NCI-H1105 treated with DMSO at 0.1 percent for 48 hours (cell line): ENCODE measurements around the gene KCND3.

ENCODE experiments used
- DNase-seq: peaks from one replicate; lab custom pipeline; 2025; lab: John Stamatoyannopoulos, UW

The KCND3 gene

GRCh38 chr1:111958851-111959250 lies 30.6 kb downstream of the KCND3 start:
- no peak for DNase-seq

DNA sequence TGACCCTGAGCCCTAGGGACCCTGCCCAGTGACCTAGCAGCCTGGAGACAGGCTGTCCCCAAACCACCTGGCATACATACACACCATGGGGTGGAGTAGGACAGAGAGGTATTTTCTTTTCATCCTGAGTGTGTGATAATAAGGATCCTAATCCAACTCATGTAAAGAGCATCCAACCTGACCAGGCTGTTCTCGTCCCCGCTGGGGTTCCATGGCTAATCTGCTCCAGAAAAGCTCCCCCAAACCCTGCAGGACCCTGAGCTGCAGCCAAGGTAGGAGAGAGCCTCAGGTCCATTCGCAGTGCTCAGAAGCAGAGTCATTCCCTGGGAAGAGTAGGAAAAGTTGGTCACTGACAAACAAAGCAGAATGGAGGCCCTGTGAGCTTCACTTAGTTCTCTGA lies 31.4 kb downstream of the KCND3 start:
- no peak for DNase-seq

DNA sequence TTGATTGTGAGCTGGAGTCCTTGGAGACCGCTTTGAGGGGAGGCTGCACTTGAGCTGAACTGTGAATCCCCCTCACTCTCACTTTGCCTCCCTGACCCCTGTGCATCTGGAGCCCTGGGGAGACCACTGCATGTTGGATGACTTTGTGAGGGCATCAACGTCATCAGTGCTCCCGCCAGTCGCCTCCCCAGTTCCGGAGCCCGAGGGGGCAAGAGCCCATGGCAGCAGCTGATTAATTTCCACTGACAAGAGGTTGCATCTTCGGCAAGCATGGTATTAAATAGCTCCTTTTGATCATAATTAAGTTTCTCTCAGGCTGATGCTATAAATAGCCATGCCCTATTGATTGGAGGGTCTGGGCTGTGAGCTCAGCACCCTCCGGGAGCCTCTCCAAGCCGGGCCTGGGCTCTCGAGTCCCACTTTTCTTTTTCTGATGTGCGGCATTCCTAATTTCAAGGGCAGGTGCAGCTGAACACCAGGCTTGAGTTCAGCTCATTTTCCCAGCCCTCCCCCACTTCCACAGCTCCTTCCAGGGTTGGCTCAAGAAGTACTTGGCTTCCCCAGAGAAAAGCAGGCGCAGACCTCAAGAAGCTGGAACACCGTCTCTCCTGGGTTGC lies 33.2 kb downstream of the KCND3 start:
- DNase-seq = peak; percentile 90

- DNase-seq = peak; percentile 80
These were observed 33.7 kb downstream of the KCND3 start for GRCh38 chr1:111955755-111956154.

- no peak for DNase-seq
These were observed 35.7 kb downstream of the KCND3 start for GRCh38 chr1:111953797-111954196.

DNA sequence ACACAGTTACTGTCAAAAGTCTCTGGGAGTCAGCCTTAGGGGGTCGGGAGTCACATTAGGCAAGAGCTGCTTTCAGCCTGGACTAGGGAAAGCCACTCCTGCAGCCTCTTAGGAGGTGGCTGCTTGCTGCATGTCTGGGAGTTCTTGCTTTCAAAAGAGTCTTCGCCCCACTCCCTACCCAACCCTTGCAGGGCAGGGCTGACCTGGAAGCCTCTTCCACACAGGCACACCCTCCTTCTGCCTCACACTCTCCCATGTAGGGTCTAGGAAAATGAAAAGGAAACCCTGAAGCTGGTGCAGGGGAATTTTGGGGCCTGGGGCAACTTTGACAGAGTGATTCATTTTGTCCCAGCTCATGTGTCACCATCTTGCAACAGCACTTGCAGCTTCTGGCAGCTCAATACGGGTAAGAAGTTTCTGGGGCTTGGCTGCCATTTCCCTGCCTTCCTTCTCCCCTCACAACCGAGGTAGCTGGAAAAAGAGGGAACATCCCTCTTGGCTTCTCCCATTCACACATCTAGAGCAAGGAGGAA lies 37.3 kb downstream of the KCND3 start:
- no peak for DNase-seq

DNA sequence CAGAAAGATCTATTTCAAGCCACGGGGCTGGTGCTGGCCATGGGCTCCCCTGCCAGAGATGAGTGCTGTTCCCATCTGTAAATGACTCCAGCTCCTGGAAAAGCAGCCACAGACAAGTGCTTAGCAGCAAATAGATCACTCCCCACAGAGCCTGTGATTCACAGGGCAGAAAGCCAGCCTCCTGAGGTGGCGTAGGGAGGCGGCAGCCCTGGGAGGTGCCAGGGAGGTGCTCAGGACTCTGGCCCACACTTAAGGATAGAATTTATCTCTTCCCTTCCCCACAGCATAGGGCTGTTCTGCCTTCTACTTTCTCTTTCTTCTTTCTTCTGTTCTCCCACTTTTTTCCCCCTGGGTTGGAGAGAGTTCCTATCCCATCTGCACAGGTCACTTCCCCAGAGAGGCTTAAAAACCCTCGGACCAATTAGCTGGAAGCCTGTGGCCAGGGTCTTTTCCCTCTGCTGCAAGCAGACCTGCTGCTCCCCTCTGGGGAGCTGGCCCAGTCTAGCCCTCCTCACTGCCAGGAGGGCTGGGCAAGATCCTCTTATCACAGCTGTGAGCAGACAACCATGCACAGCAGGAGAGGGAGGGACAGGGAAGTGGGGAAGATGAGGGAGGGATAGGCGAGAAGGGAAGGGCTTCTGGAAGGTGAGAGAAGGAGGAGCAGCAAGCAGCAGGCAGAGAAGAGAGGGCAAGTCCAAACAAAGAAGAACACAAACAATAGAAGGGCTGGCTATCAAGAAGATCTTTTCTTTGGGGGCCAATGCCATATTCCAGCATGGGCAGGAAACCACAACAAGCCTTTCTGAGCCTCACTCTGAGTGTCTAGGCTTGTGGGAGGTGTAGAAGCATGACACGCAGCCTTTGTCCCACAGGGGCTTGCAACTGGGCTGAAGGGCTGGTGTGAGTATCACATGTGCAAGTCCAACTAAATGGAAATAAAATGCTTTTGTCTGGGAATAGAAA lies 41.0 kb downstream of the KCND3 start:
- peak; percentile 59 for DNase-seq

DNA sequence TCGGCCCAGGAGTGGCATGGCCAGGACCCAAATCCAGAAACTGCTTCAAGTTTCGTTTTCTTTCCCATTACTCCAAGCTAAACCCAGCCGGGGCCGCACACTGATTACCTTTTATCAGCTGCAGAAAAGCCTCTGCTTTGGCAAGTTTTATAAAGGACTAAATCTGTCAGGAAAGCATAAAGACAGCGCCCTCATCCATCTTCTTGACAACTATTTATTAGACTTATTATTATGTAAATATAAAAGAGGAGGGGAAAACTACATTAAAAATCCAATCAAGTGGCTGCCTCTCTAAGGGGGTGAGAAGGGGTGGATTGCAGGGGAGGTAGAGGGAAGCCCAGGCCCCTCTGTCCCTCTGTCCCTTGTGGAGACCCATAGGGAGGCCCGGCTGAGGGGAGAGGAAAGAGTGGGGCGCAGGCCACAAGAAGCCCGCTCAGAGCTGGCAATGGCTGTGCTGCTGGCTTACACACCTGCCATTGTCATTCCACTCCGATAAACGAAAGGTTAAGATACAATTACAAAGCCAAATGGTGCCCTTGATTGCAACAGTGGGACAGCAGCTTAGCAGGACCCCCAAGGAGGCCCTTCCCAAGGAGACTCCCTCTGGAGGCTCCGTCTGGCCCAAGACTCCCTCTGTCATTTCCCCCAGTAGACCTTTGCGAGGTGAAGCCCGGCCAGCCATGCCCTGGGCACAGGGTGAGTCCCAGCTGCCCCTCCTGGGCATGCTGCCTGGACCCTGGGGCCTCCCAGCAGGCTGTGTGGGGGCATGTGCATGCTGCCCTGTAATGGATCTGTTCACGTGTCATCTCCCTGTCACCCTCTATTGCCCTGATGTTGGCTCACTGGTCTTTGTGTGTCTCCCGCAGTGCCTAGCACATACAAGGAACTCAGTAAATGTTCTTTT lies 45.4 kb downstream of the KCND3 start:
- DNase-seq = no peak

- no peak for DNase-seq
These were observed 46.4 kb downstream of the KCND3 start for GRCh38 chr1:111943066-111943465.

DNA sequence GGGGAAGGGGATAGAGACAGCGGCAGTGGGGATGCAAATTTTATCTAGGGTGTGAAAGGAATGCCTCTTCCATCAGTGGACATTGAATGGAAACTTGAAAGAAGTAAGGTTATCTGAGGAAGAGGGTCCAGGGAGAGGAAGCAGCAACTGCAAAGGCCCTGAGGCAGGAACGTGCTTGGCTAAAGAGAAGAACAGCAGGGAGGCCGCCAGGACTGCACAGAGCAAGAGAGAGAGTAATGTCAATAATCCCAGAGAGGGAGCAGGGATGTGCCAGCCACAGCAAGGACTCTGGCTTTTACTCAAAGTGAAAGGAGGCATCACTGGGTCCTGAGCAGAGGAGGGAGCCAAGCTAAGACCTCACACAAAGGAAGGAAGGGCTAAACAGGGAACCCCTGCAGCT lies 50.9 kb downstream of the KCND3 start:
- no peak for DNase-seq

DNA sequence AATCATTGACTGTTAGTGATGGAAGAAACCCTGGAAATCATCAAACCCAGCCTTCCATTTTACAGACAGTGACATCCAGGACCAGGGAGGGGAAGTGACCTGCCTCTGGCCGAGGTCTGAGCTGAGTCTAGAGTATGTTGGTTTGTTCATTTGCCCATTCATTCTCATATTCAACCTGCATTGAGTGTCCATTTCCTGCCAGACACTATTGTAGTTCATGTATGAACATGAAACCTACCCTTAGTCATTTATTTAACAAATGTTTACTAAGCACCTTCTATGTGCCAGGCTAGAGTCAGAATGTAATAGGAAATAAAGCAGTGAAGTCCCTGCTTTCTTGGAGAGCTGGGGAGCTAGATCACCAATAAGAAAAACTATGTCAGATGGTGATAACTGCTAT lies 51.3 kb downstream of the KCND3 start:
- no peak for DNase-seq

DNA sequence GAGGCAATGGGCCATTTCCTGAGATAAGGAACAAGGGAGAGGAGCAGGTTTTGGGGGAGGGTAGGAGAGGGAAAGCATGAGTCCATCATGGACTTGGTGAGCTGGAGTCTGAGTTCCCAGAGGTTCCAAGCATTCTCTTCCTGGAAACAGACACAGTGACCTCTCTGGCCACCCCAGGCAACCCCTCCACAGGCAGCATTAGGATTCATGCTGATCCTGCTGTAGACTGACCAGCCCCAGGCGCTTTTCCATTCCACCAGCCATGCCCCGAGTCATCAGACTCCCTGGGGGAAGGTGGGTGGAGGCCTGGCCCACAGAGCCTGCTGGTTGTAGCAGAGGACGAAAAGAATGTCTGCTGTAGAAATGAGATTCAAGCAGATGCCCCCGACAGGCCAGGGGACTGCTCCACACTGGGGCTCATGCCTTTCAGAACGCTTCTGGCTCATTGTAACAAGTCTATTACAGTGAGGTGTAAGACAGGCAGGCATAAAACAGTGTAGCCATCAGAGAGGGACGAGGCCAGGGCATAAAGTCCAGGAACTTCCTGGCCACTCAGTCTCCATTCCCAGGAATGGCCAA lies 52.2 kb downstream of the KCND3 start:
- DNase-seq = no peak

DNA sequence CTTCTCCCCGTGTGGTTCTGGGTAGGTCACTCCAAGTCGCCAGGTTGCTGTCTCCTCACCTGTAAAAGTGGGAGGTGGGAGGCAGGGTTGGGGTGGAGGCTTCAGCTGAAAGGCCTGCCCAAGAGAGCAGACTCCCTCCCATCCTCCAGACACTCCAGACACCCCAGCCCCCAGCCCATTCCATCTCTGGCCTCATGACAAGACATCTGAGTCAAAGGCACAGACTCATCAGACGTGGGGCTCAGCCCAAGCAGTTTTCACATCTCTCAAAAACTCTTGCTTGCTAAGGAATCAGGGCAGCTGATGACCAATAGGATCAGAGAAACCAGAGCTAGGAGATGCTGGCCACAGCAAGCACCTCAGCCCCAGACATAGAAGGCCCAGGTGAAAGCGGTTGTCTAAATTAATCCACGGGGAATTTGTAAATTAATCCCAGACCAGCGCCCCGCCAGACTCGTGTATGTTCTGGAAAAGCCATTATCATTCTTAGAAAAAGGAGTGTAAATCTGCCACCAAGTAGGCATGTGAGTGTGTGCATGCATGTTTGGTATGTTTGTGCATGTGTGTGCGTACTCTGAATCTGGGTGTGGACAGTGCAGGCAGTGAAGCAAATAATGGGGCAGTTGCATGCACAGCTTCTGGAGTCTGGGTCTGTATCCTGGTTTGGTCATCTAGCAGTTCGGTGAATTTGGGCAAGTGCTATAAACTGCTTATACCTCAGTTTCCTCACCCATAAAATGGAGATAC lies 55.2 kb downstream of the KCND3 start:
- DNase-seq = no peak

DNA sequence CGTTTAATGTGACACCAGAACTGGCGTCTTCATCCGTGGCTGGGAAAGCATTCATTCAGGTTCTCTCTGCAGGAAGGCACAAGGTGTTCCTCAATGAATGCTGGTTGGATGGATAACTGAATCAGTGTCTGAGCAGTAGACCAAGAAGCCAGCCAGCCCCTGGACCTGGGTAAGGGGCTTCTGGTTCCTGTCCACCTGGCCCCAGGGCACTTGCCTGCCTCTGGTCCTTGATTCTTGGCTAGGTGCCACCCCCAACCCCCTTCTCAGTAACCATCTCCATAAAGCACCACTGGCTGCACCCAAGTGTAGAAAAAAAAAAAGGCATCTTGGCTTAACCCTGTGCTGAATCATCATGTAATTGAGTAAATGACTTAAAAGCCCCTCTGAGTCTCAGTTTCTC lies 59.1 kb downstream of the KCND3 start:
- no peak for DNase-seq

GRCh38 chr1:111928531-111928930 lies 60.9 kb downstream of the KCND3 start:
- no peak for DNase-seq

DNA sequence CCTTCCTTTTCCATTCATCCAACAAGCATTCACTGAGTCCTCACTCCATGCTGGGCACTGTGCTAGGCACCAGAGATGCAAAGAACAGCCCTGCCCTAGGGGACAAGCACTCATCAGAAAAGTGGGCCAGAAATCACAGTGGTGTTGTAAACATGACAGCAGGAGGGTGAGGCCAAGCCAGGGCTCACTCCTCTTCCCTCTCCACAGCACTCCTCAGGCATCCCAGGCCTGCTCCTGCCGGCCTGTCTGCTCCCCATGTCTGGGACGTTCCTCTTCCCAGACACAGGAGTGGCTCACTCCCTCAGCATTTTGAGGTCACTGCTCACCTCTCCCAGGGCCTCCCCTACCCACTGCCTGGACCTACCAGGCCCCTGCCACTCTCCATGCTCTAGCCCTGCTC lies 61.8 kb downstream of the KCND3 start:
- DNase-seq = no peak

DNA sequence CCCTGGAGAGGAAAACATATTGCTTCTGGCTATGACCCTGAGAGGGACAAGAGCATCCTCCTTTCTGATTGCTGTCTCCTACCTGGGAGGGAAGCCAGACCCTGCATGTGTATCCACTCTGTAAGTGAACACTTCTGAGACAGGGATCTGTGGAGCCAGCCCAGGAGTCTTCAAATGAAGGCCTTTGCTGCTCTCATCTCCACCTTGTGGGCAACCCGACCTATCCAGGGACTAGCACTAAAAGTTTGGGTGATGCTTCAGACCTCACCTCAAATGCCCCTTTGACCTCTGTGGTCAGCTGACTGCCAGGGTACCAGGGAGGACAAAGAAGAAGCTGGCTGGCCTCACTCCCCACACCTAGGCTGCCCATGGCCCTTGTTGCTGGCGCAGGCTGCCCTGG lies 64.7 kb downstream of the KCND3 start:
- no peak for DNase-seq

DNA sequence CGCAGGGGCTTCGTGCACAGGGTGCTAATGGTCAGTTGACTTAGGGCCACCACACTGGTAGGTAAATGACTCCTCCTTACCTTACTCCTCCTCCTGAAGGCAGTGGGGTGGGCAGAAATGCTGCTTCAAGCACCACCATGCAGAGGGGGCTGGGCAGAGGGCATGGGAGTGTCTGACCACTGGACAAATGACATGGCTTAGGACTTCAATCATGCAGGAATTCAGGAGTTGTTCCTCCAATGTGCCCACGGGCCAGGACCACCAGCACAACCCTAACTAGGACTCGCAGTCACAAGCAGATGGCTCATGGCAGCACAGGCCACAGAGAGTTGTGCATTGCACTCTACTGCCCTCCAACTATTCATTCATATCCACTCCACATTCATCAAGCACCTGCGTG lies 65.7 kb downstream of the KCND3 start:
- no peak for DNase-seq

DNA sequence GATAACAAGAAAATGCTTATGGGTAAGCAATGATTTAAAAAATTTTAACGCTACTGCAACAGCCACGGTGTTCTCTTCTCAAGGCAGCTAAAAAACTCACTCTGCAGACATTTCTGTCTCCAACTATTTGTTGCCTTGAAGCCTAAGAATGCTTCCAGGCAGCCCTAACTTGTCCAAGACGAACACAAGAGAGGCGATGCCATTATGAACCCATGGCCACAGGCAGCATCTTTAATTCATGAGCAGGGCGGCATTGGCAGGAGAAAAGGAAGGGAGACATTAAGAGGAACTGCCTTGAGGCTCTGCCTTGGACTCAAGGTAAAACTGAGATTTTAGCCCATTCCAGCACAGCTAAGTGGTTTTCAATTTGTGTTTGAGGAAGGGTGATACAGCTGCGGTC lies 67.5 kb downstream of the KCND3 start:
- no peak for DNase-seq

DNA sequence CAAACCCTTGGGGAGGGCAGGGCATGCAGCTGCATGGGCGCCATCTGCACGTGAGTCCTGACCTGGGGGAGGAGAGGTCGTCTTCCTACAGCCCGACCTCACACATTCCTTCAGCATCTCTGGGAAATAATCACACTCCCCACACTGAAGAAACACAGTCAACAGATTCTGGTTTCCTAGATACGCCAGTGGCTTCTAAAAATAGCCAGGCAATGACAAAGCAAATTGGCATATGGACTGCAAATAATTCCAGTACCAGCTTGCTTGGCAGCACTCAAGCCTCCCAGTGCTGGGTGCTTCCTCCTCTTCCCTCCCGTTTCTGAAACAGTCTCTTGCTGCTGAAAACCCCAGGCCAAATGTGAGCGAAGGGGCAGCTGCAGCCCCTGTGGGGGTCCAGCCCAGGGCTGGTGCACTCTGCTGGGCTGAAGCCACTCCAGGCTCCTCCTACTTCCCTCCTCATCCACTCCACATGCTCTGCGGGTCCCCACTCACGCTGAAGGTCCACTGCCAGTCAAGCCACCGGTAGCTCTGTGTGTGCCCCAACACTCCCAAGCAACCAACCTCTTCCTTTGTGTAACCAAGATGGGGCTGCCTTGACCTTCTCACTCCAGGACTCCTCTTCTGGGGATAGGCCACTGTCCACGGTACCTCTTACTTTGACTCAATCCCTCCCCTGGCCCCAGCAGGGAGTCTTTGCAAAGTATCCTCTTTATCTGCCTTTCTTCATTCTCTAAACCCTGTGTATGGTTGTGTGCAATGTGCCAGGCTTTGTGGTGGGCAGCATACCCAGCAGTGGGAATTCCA lies 69.0 kb downstream of the KCND3 start:
- peak; percentile 71 for DNase-seq
